NCI-H446 treated with DMSO at 0.1 percent for 48 hours (cell line): ENCODE measurements around the gene MAML3.

Experiments used
- DNase-seq: peaks from one replicate; lab custom pipeline; 2025; lab: John Stamatoyannopoulos, UW

MAML3 gene

GRCh38 chr4:140153718-140154571, at the start of gene MAML3:
Gene MAML3, minus strand, starts transcription at chr4:140154184. Its CDS starts 857 bp downstream, at chr4:140153327.
- peak; percentile 92 for DNase-seq

GRCh38 chr4:140198942-140199341, 45.0 kb upstream of the MAML3 start:
- no peak for DNase-seq

GRCh38 chr4:140195806-140196205, 41.8 kb upstream of the MAML3 start:
- DNase-seq: no peak

DNA sequence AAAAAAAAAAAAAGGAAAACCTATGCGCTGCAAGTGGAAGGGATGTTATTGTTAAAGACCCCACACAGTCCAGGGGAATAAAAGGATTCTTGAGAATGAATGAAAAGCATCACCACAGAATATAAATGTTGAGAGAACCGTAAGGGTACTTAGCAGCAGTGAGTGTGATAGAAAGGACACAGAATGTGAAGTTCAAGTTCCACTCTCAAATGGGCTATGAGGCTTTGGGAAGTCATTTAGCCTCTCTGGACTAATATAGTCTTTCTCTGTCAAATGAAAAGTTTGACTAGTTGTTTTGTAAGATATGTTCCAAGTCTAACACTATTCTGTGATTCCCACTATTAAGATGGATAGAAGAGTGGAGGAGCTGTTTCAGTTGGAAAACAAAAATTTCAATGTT, 35.8 kb upstream of the MAML3 start:
- no peak for DNase-seq

GRCh38 chr4:140188975-140189374, 35.0 kb upstream of the MAML3 start:
- peak; percentile 59 for DNase-seq

- DNase-seq: no peak
These were observed 33.3 kb upstream of the MAML3 start for GRCh38 chr4:140187316-140187695.

DNA sequence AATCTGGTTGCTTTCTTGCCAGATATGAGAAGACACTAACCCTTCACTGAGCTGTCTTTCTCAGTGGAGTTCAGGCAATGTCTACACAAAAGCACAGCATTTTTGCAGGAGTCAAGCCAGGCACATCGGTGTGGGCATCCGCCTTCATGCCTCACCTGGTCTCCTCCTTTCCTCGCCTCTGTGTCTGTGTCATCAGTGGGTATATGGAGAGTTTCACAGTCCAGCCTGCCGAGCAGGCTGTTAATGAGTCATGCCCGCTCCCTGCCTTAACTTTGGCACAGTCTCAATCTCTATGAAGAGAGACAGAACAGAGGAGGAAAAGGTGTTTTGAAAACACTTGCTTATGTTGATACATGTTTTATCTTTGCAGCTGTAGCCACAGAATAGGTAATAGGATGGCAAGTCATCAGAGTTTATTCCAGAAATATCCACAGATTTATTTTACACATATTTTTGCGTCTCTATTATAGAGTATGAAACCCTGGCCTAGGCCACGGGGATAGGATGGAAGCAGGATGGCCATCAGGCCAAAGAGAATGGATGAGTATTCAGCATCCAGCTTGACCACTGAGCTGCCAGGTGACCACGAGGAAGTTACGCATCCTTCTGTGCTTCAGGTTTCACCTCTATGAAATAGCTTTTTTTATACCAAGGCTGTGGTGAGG, 32.8 kb upstream of the MAML3 start:
- DNase-seq: peak; percentile 38

DNA sequence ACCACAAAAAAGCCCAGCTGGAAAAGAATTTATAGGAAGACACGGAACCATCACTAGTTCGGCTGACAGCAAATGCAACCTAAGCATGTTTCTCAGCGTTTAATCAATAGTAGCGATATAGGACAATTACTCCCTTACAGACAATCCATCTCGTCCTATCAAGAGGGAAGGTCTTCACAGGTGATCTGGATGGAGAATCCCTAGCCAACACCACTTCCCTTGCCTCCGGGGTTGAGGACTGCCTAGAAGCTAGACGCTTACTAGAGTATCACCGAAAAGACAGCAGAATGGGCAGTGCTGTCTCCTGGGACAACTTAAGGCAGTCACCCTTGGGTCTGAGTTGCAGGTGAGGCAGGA, 32.1 kb upstream of the MAML3 start:
- no peak for DNase-seq

DNA sequence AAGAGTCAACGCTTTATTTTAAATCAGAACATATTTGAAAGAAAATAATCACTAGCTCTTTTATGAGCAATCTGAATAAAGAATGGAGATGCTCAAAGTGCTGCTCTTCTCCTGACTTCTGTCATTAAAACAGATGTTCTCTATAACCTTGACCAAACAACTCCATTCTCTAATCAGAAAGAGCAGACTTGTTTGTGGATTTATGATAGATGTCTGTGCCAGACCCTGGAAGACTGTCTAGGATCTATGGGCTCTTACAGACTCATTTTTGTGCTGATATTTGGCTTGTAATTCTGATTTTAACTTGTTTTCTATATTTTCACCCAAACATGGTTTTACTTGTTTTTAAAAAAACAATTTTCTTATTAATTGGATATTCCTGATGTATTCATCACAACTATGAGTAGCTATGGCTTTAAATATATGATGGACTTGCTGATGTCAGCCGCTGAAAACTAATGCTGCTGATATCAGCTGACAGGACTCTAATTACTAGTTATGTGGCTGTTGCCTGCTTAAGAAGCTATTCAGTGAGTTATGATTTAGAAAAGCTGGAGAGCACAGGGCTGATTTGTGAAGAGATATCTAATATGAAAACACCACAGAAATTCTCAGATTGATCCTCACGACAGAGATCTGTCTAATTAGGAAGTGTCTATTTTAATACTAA, 31.6 kb upstream of the MAML3 start:
- peak; percentile 18 for DNase-seq

- no peak for DNase-seq
These were observed 29.3 kb upstream of the MAML3 start for GRCh38 chr4:140183270-140183669.

DNA sequence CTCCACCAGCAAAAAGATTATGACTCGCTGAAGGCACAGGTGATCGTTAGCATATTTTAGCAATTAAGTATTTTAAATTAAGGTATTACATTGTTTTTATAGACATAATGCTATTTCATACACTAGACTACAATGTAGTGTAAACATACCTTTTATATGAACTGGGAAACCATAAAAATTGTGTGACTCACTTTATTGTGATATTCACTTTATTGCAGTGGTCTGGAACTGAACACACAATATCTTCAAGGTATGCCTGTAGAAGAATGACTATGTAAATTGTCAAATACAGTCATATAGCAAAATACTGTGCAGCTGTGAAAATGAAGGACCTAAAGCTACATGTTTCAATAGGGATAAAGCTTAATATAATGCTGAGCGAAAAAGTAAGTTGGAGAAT, 26.6 kb upstream of the MAML3 start:
- DNase-seq: no peak

GRCh38 chr4:140176735-140177134, 22.8 kb upstream of the MAML3 start:
- DNase-seq: no peak

DNA sequence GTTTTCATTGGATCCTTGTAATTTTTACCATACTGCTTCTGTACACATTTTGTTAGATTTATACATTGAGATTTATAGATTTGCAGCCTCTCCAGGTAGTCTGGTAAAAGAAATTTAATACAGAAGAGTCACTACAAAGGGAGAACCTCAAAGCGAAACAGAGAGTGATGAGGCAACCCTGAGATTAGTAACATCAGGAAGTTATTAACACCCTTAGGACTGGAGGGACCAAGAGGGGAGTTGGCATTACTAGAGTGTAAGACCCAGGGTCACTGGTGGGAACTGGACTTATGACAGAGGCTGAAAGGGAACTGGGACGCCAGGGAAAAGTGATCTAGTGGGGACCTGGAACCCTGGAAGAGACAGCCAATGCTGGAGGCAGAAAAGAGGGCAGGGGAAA, 20.6 kb upstream of the MAML3 start:
- DNase-seq: no peak

DNA sequence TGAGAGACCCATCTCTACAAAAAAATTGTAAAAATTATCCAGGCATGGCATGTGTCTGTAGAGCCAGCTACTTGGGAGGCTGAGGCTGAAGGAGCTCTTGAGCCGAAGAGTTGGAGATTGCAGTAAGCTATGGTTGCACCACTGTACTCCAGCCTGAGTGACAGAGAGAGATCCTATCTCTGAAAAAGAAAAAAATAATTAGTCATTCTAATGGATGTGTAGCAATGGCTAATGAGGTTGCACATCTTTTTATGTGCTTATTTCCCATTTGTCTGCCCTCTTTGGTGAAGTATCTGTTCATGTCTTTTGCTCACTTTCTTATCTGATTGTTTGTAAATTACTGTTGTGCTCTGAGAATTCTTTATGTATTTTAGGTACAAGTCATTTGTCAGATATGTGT, 19.0 kb upstream of the MAML3 start:
- DNase-seq: no peak

GRCh38 chr4:140170299-140170698, 16.3 kb upstream of the MAML3 start:
- no peak for DNase-seq

DNA sequence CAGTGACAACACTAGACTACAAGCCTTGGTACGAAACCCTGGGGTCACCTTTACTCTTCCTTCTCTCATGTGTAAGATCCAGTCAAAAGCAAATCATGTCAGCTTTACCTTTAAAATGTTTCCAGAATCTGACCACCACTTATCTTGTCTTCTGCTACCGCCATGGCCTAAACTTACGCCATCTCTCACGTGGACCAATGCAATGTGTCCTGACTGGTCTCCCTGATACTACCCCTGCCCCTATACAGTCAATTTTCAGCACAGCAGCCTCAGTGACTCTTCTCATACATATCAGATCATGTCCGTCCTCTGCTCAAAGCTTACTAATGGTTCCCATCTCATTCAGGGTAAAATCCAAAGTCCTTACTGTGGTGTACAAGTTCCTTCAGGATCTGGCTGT, 15.0 kb upstream of the MAML3 start:
- DNase-seq: no peak

DNA sequence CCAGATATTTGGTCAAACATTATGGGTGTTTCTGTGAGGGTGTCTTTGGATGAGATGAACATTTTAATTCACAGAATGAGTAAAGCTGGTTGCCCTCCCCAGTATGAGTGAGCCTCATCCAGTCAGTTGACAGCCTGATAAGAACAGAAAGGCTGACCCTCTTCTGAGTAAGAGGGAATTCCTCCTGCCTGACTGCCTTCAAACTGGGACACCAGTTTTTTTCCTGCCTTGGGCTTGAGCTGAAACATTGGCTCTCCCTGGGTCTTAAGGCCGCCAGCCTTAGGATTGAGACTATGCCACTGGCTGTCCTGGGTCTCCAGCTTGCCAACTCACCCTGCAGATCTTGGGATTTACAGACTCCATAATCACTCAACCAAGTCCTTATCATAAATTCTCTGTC, 14.5 kb upstream of the MAML3 start:
- DNase-seq: no peak

DNA sequence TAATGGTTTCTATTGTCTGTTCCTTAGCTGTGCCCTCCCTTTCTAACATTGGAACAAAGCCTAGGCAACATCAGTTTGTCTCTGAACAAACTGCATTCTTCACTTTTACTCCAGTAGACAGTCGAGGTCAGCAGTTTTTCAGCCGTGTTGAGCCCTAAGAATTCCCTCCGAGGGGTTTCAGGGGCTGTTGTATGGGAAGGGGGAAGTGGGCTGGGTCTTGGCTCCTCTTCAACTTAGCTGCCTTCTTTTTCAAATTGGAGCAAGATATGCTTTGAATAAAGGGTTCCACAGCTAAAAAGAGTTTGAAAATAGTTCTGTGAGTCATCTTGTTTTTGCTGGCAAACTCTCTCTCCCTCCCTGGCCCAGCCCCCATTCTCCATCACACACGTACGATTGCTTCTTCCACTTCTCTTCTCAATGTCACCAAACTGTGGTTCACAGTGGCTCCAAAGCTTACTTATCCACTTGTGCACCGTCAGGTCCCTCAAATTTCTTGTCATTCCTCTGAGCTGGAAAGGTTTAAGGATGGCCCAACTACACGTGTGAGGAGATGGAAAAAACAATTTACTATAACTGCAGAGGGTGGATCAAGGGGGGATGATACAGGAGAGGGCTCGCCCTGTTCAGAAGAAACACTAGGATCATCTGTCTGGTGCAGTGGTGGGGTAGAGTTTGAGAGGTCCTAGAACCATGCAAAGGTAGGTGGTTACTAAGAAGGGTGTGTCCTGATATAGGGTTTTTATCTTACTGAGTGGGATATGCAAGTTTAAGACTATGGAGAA, 9.2 kb upstream of the MAML3 start:
- peak; percentile 23 for DNase-seq

DNA sequence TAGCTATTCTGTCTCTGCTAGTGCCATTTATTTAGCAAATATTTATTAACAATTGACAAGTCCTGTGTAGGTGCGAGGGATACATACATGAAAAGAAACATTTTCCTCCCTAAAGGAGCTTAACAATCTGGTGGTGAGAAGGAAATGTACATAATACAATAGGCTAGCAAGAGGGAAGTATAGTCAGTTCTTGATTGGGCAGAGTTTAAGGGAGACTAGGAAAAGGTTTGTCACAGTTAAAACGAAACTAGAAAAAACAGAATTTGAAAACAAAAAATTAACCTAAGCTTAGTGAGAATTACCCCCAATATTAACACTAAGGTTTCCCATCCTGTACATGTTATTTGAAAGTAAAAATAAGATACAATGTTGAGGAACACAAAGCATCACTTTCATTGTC, 8.6 kb upstream of the MAML3 start:
- no peak for DNase-seq

DNA sequence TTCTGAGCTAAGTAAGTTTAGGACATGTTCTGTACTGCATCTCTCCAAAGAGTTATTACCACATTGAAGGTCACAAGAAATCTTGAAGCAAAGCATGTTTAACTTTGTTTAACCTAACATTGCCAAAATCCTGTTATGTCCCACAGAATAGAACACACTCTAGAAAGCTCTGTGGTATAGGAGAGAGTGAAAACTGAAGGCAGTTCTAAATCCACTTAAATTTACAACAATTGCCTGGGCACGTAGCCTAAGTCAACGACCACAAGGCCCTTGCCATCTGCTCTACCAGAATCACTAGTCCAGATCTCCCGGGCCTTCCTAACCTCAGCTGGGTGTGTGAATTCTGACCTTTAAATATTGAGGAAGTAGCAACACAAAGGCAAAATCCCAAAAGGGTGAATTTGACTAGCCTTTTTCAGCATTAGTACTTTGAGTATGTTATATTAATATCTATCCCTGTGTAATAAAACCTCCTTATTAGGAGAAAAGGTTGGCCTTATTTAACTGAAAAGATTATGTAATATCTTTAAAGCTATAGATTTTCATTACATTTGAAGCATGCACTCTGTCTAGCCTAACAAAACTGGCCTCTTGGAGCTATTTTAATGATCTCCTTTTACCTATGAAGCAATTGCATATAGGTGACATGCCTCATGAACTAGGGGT, 4.5 kb upstream of the MAML3 start:
- DNase-seq: peak; percentile 93

GRCh38 chr4:140157341-140157740, 3.4 kb upstream of the MAML3 start:
- DNase-seq: no peak
